OCI-LY7 (cell line): ENCODE measurements around the gene FAM151A.

Source experiments
- EZH2phosphoT487 ChIP-seq: fragments of 200-600 bp; sonication (generic); IDR thresholded peaks from 2 replicates; pipeline ENCODE4 v1.6.1; 2018; ENCODE audit warnings: low read depth, borderline replicate concordance, mild to moderate bottlenecking, mixed run types, antibody characterized with exemption, low read length, moderate library complexity, mixed read lengths
- TF ChIP-seq, protein P1 (sequence below): fragments of 200-600 bp; sonication (generic); conservative IDR thresholded peaks from 2 replicates; pipeline ENCODE4 v1.5.1; 2014; ENCODE audit warnings: mild to moderate bottlenecking, antibody characterized with exemption, low read length, moderate library complexity, mixed read lengths

DNA sequence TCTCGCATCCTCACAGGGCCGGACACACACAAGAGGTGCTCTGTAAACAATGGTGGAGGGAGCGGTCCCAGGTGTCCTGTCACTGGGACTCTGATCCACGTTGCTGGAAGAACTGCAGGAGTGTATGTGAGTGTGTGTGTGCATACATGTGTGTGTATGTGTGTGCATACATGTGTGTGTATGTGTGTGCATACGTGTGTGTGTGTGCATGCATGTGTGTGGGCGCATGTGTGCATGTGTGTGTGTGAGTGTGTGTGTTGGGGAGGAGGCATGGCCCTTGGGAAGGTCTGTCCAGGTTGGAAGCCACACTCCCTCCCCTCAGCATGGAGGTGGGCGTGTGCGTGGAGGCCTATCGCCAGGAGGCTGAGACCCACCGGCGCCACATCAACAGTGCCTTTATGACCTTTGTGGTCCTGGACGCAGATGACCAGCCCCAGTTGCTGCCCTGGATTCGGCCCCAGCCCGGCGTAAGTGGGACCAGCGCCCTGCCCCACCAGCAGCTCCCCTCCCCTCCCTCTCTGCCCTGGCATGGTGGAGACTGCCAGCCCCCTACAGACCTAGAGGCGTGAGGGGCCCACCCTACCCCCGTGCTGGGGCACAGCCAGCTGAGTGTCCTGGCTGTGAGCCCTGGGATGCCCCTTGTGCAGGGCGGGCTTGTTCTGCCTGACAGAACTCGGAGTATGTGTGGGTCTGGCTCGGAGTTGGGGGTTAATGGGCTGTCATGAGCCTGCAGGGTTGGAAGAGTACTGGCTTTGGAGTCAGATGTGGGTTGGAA, 22.2 kb downstream of the FAM151A start:
- TF ChIP-seq, protein P1, sequence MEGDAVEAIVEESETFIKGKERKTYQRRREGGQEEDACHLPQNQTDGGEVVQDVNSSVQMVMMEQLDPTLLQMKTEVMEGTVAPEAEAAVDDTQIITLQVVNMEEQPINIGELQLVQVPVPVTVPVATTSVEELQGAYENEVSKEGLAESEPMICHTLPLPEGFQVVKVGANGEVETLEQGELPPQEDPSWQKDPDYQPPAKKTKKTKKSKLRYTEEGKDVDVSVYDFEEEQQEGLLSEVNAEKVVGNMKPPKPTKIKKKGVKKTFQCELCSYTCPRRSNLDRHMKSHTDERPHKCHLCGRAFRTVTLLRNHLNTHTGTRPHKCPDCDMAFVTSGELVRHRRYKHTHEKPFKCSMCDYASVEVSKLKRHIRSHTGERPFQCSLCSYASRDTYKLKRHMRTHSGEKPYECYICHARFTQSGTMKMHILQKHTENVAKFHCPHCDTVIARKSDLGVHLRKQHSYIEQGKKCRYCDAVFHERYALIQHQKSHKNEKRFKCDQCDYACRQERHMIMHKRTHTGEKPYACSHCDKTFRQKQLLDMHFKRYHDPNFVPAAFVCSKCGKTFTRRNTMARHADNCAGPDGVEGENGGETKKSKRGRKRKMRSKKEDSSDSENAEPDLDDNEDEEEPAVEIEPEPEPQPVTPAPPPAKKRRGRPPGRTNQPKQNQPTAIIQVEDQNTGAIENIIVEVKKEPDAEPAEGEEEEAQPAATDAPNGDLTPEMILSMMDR: no peak
- TF ChIP-seq EZH2phosphoT487: no peak
